GM12874 (cell line): ENCODE results near the gene SHROOM2.

Experiments used
- TF ChIP-seq, protein P1 (sequence below): IDR thresholded peaks from 2 replicates; pipeline ENCODE4 v1.5.1; 2011; ENCODE audit warnings: low read depth, mild to moderate bottlenecking, control low read depth, low read length, moderate library complexity; ENCODE audit not compliant: insufficient read depth

The SHROOM2 gene

DNA sequence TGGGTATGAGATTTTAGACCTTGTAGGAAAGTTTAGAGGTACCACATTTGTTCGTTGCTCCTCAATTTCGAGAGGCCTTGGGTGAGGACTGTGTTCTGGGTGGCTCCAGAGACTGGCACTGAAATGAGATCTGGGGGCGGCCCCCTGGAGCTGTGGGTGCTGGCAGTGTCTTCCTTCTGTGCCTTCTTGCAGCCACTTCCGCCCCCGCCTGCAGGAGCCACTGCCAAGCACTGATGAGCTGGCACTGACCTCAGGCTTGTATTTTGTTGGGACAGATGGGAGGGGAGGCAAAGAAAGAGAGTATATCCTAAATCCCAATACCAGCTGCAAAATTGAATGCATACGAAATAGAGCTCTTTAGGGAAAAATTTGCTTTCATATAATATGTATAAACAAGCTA, 116.4 kb downstream of the SHROOM2 start:
- TF ChIP-seq, protein P1, sequence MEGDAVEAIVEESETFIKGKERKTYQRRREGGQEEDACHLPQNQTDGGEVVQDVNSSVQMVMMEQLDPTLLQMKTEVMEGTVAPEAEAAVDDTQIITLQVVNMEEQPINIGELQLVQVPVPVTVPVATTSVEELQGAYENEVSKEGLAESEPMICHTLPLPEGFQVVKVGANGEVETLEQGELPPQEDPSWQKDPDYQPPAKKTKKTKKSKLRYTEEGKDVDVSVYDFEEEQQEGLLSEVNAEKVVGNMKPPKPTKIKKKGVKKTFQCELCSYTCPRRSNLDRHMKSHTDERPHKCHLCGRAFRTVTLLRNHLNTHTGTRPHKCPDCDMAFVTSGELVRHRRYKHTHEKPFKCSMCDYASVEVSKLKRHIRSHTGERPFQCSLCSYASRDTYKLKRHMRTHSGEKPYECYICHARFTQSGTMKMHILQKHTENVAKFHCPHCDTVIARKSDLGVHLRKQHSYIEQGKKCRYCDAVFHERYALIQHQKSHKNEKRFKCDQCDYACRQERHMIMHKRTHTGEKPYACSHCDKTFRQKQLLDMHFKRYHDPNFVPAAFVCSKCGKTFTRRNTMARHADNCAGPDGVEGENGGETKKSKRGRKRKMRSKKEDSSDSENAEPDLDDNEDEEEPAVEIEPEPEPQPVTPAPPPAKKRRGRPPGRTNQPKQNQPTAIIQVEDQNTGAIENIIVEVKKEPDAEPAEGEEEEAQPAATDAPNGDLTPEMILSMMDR, result no peak

DNA sequence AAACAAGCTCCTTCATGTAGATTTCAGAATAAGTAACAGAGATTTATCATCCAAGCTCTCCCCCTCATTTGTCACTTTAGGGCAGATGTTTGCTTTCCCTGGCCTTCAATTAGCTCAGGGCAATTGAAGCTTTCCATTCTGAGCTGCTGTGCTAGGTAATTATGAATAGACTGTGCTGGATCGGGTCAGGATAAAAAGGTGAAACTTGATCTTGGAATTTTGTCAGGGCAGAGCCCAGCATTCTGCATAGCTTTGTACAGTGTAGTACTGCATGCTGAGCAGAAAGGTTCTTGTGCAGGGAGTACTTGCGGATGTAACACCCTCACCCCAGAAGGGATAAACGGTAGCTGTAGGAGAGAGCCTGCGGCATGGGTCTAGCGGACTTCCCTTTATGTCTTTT, 116.9 kb downstream of the SHROOM2 start:
- TF ChIP-seq, protein P1, result no peak

DNA sequence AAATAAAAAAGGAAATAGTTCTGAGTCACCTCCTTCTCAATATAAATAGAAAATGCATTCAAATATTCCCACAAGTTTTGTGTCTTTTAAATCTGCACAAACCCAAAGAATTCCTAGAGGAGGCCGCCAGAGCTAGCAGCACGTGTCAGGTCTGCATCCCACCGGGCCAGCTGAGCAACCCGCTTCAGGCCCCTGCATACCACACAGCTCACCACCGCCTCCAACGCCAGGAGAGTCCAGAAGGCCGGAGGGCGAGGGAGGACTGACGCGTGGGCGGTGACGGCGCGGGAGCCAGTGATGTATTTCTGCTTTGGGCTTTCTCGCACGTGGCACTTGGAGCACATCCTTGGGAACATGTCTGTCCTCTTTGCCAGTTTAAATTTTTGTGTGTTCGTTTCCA, 119.1 kb downstream of the SHROOM2 start:
- TF ChIP-seq, protein P1, result no peak

DNA sequence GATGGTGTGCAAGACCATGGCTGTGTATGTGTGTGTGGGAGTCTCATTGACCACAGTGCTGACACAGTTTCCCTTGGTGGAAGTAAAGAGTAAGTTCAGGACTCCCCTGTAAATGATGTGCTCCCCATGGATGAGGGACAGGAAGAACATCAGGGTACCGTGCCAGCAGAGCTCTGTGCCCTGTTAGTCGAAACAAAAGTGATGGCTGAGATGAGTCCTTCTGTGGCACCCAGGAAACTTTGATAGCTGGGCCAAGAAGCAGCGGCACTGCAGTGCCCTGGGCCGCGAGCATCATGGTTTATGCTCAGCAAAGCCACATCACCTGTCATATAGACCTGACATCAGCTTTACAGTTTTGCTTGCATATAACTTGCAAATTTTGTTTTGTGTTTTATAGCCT, 119.5 kb downstream of the SHROOM2 start:
- TF ChIP-seq, protein P1, result no peak

DNA sequence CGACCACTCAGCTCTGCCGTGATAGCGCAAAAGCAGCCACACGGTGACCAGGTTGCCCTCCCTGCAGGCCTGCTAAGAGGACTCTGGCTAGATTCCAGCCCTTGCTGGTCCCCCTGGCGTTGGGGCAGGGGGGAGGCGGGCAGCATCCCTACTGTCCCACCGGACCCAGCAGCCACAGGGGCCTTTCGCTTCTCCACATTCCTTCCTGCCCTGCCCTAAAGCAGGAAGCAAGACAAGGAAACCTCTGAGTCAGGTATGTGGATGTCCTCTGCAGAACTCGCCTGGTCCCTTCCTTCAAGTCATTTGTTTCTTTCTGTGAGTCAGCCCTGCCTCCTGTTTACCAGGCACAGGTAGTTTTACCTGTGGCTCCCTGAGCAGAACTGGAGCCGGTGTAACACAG, 120.7 kb downstream of the SHROOM2 start:
- TF ChIP-seq, protein P1, result no peak

DNA sequence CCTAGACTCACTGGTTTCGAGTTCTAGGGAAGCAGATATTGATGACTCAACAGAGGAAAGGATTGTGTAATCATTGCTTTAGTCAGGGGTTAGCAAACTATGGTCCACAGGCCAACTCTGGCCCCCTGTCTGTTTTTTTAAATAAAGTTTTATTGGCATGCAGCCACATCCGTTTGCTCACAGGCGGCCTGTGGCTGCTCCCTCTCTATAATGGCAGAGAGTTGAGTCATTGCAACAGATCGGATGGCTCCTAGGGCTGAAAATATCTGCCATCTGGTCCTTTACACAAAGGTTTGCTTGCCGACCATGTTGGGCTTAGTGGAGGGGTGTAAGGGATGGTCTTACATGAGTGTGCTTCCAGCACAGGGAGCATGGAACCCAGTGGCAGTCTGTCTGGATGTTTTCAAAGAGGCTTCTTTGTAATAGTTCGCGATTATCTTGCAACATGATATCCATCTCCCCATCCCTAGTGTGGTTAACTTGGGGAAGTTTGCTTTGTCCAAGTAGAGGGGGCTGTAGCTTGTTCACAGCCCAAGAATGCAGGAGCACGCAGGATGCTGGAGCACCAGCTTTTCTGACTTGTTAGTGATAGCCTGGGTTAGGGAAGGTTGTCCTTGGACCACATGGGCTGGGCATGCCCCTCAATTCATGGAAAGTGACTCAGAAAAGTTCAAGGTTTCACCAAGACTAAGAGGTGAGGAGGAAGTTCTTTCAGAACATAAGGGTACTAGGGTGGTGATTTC, 121.6 kb downstream of the SHROOM2 start:
- TF ChIP-seq, protein P1, result no peak

DNA sequence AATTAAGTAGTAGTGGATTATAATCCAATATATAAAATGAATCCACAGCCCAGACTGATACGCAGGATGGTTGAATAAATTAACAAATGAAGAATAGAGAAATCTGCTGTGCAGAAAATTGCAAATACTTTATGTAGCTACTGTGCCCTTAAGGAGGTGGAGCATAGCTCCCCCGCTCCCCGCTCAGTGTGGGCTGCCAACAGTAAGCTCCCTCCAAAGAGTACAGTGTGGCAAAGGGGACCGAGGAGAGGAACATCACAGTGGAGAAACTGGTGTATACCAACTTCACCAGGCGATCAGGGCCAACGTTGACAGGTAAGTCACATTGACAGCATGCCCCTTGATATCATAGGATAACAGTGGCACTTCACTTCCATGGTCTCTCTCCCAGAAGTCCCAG, 123.0 kb downstream of the SHROOM2 start:
- TF ChIP-seq, protein P1, result no peak
